Measurements from ENCODE around the gene WBP11. TPM values are rescaled to one million over a fixed set of nuclear protein-coding genes. Genes with fewer than 3 reads are reported as not detected.

Gene WBP11
- 108 TPM for polyA plus RNA-seq (2013, experiment 1 of 2)
- polyA plus RNA-seq (2013, experiment 2 of 2): 110 TPM

- peak; percentile 96 for DNase-seq (ENCODE audit: low spot score)
- Histone ChIP-seq H2BK15ac (ENCODE audit: low read length) (no peak within 1 kb of the TSS), H4K8ac (ENCODE audit: low read depth, low read length) (no peak within 1 kb of the TSS), H3K36me3 (replicated peaks in 1 of 2; ENCODE audit: control insufficient read depth in 2 of 2, insufficient read depth in 2 of 2, low read length in 2 of 2) (peaks cover 4 to 33% of the 10 kb centered on the region in 2 donors), H3K79me1 (ENCODE audit: low read depth, low read length) (peaks cover 3% of the 10 kb centered on the region), H3K14ac (ENCODE audit: low read length) (no peak within 1 kb of the TSS), H2AFZ (ENCODE audit: low read length) (peak within 1 kb of the TSS; percentile 86), H2AK5ac (ENCODE audit: low read depth, low read length) (peak within 1 kb of the TSS; percentile 56), H4K91ac (ENCODE audit: low read depth, low read length, poor library complexity) (peak within 1 kb of the TSS; percentile 49), H3K4me1 (ENCODE audit: control insufficient read depth in 2 of 2, insufficient read depth in 1 of 2, low read depth in 1 of 2, low read length in 2 of 2) (peaks cover 1 to 7% of the 10 kb centered on the region in 2 donors), H3K27me3 (ENCODE audit: control insufficient read depth in 3 of 3, insufficient read depth in 3 of 3, low read depth in 1 of 3, low read length in 3 of 3) (no peaks in the 10 kb centered on the region), H3K9ac (ENCODE audit: low read depth, low read length, poor library complexity) (peak within 1 kb of the TSS; percentile 95), H3K23ac (ENCODE audit: low read depth, low read length, poor library complexity) (no peak within 1 kb of the TSS), H3K9me3 (replicated peaks in 1 of 2; ENCODE audit: control insufficient read depth in 2 of 2, insufficient read depth in 1 of 2, low read depth in 1 of 2, low read length in 2 of 2) (no peaks in the 10 kb centered on the region), H3K27ac (replicated peaks; ENCODE audit: low read length) (peak within 1 kb of the TSS; percentile 44), H2BK120ac (ENCODE audit: low read depth, low read length) (no peak within 1 kb of the TSS), H3K4ac (ENCODE audit: low read length) (no peak within 1 kb of the TSS), H3K4me2 (ENCODE audit: insufficient read depth, low read length, poor library complexity, severe bottlenecking) (peak within 1 kb of the TSS; percentile 58), H3K18ac (ENCODE audit: low read length) (peak within 1 kb of the TSS; percentile 73), H2BK5ac (ENCODE audit: low read length) (peak within 1 kb of the TSS; percentile 72), H3K4me3 (ENCODE audit: low read length in 2 of 2) (peak within 1 kb of the TSS; percentile 82 to 90), H2BK12ac (ENCODE audit: low read length) (no peak within 1 kb of the TSS)
- no CpG with 5 or more reads among the region's 50 CpGs for WGBS, 2 donors (ENCODE audit: extremely low coverage in 2 of 2, insufficient read length in 2 of 2, insufficient replicate concordance in 1 of 2)
These were observed at the start of gene WBP11, which contains the start of gene C12orf60 for GRCh38 chr12:14803011-14803829. WBP11 (minus strand) TSS chr12:14803478; CDS start chr12:14801383, 2,095 bp downstream. C12orf60 (plus strand) TSS chr12:14803670; CDS start chr12:14822936, 19,266 bp downstream.

GRCh38 chr12:14852880-14853279, 49.6 kb upstream of the WBP11 start:
- H2AFZ ChIP-seq (ENCODE audit: low read length): no peak overlapping the region

GRCh38 chr12:14850929-14851663, 47.8 kb upstream of the WBP11 start:
- Histone ChIP-seq H3K36me3 (replicated peaks in 1 of 2; ENCODE audit: control insufficient read depth in 2 of 2, insufficient read depth in 2 of 2, low read length in 2 of 2) (no peaks in the 10 kb centered on the region), H3K4ac (ENCODE audit: low read length) (no peak overlapping the region), H4K8ac (ENCODE audit: low read depth, low read length) (no peak overlapping the region), H3K4me2 (ENCODE audit: insufficient read depth, low read length, poor library complexity, severe bottlenecking) (no peak overlapping the region), H2BK15ac (ENCODE audit: low read length) (no peak overlapping the region), H2BK5ac (ENCODE audit: low read length) (no peak overlapping the region), H2BK120ac (ENCODE audit: low read depth, low read length) (no peak overlapping the region), H3K4me3 (ENCODE audit: low read length in 2 of 2) (no peak overlapping the region), H3K79me1 (ENCODE audit: low read depth, low read length) (no peaks in the 10 kb centered on the region), H3K18ac (ENCODE audit: low read length) (no peak overlapping the region), H3K23ac (ENCODE audit: low read depth, low read length, poor library complexity) (no peak overlapping the region), H2AK5ac (ENCODE audit: low read depth, low read length) (no peak overlapping the region), H3K4me1 (ENCODE audit: control insufficient read depth in 2 of 2, insufficient read depth in 1 of 2, low read depth in 1 of 2, low read length in 2 of 2) (peaks cover 5 to 8% of the 10 kb centered on the region in 2 donors), H2BK12ac (ENCODE audit: low read length) (no peak overlapping the region), H4K91ac (ENCODE audit: low read depth, low read length, poor library complexity) (no peak overlapping the region), H3K27ac (replicated peaks; ENCODE audit: low read length) (no peak overlapping the region), H3K9me3 (replicated peaks in 1 of 2; ENCODE audit: control insufficient read depth in 2 of 2, insufficient read depth in 1 of 2, low read depth in 1 of 2, low read length in 2 of 2) (no peaks in the 10 kb centered on the region), H3K27me3 (ENCODE audit: control insufficient read depth in 3 of 3, insufficient read depth in 3 of 3, low read depth in 1 of 3, low read length in 3 of 3) (no peaks in the 10 kb centered on the region), H2AFZ (ENCODE audit: low read length) (peak overlapping the region; percentile 60), H3K9ac (ENCODE audit: low read depth, low read length, poor library complexity) (no peak overlapping the region), H3K14ac (ENCODE audit: low read length) (no peak overlapping the region)
- DNase-seq (ENCODE audit: low spot score): no peak
- no CpG with 5 or more reads among the region's 1 CpG for WGBS, 2 donors (ENCODE audit: extremely low coverage in 2 of 2, insufficient read length in 2 of 2, insufficient replicate concordance in 1 of 2)

More at GRCh38 chr12:14852880-14853279, 49.6 kb upstream of the WBP11 start:
- Histone ChIP-seq H2BK120ac (ENCODE audit: low read depth, low read length) (no peak overlapping the region), H3K18ac (ENCODE audit: low read length) (no peak overlapping the region), H2BK15ac (ENCODE audit: low read length) (no peak overlapping the region), H3K4me2 (ENCODE audit: insufficient read depth, low read length, poor library complexity, severe bottlenecking) (no peak overlapping the region), H3K4me1 (ENCODE audit: control insufficient read depth in 2 of 2, insufficient read depth in 1 of 2, low read depth in 1 of 2, low read length in 2 of 2) (peaks cover 5 to 8% of the 10 kb centered on the region in 2 donors), H4K91ac (ENCODE audit: low read depth, low read length, poor library complexity) (no peak overlapping the region), H3K79me1 (ENCODE audit: low read depth, low read length) (no peaks in the 10 kb centered on the region), H3K9me3 (replicated peaks in 1 of 2; ENCODE audit: control insufficient read depth in 2 of 2, insufficient read depth in 1 of 2, low read depth in 1 of 2, low read length in 2 of 2) (no peaks in the 10 kb centered on the region), H3K9ac (ENCODE audit: low read depth, low read length, poor library complexity) (no peak overlapping the region), H3K4me3 (ENCODE audit: low read length in 2 of 2) (no peak overlapping the region), H3K23ac (ENCODE audit: low read depth, low read length, poor library complexity) (no peak overlapping the region), H3K36me3 (replicated peaks in 1 of 2; ENCODE audit: control insufficient read depth in 2 of 2, insufficient read depth in 2 of 2, low read length in 2 of 2) (no peaks in the 10 kb centered on the region), H3K27ac (replicated peaks; ENCODE audit: low read length) (no peak overlapping the region), H2AK5ac (ENCODE audit: low read depth, low read length) (no peak overlapping the region), H2BK5ac (ENCODE audit: low read length) (no peak overlapping the region), H3K14ac (ENCODE audit: low read length) (no peak overlapping the region), H2BK12ac (ENCODE audit: low read length) (no peak overlapping the region), H4K8ac (ENCODE audit: low read depth, low read length) (no peak overlapping the region), H3K4ac (ENCODE audit: low read length) (no peak overlapping the region), H3K27me3 (ENCODE audit: control insufficient read depth in 3 of 3, insufficient read depth in 3 of 3, low read depth in 1 of 3, low read length in 3 of 3) (no peaks in the 10 kb centered on the region)
- no peak for DNase-seq (ENCODE audit: low spot score)

GRCh38 chr12:14849661-14850060, 46.4 kb upstream of the WBP11 start:
- Histone ChIP-seq H2BK5ac (ENCODE audit: low read length) (no peak overlapping the region), H3K4me1 (ENCODE audit: control insufficient read depth in 2 of 2, insufficient read depth in 1 of 2, low read depth in 1 of 2, low read length in 2 of 2) (peaks cover 5 to 6% of the 10 kb centered on the region in 2 donors), H4K91ac (ENCODE audit: low read depth, low read length, poor library complexity) (no peak overlapping the region), H3K9ac (ENCODE audit: low read depth, low read length, poor library complexity) (no peak overlapping the region), H3K18ac (ENCODE audit: low read length) (no peak overlapping the region), H3K4ac (ENCODE audit: low read length) (no peak overlapping the region), H2AK5ac (ENCODE audit: low read depth, low read length) (no peak overlapping the region), H3K79me1 (ENCODE audit: low read depth, low read length) (no peaks in the 10 kb centered on the region), H3K4me2 (ENCODE audit: insufficient read depth, low read length, poor library complexity, severe bottlenecking) (no peak overlapping the region), H3K36me3 (replicated peaks in 1 of 2; ENCODE audit: control insufficient read depth in 2 of 2, insufficient read depth in 2 of 2, low read length in 2 of 2) (no peaks in the 10 kb centered on the region), H2BK120ac (ENCODE audit: low read depth, low read length) (no peak overlapping the region), H2AFZ (ENCODE audit: low read length) (no peak overlapping the region), H2BK12ac (ENCODE audit: low read length) (no peak overlapping the region), H3K14ac (ENCODE audit: low read length) (no peak overlapping the region), H3K27ac (replicated peaks; ENCODE audit: low read length) (no peak overlapping the region), H4K8ac (ENCODE audit: low read depth, low read length) (no peak overlapping the region), H3K23ac (ENCODE audit: low read depth, low read length, poor library complexity) (no peak overlapping the region), H2BK15ac (ENCODE audit: low read length) (no peak overlapping the region), H3K9me3 (replicated peaks in 1 of 2; ENCODE audit: control insufficient read depth in 2 of 2, insufficient read depth in 1 of 2, low read depth in 1 of 2, low read length in 2 of 2) (no peaks in the 10 kb centered on the region), H3K4me3 (ENCODE audit: low read length in 2 of 2) (no peak overlapping the region), H3K27me3 (ENCODE audit: control insufficient read depth in 3 of 3, insufficient read depth in 3 of 3, low read depth in 1 of 3, low read length in 3 of 3) (no peaks in the 10 kb centered on the region)
- no CpG with 5 or more reads among the region's 2 CpGs for WGBS, 2 donors (ENCODE audit: extremely low coverage in 2 of 2, insufficient read length in 2 of 2, insufficient replicate concordance in 1 of 2)
- DNase-seq (ENCODE audit: low spot score): no peak
